ENCODE data around the gene KY. TPM values are rescaled to one million over a fixed set of nuclear protein-coding genes. Genes with fewer than 3 reads are reported as not detected.
"Not testable (repeated sequence)": the region's sequence is repeated elsewhere in the genome, so short reads cannot be mapped to it uniquely, and the experiment has no call there.

KY gene
- total RNA-seq, 2 donors from 2014 or later: 0.33 to 0.59 TPM

- peaks cover 0 to 4% of the 10 kb centered on the region in 2 donors for H3K4me1 ChIP-seq
- H3K36me3 ChIP-seq: no peaks in the 10 kb centered on the region
- H3K4me3 ChIP-seq: no peak overlapping the region
- no peaks in the 10 kb centered on the region for H3K9me3 ChIP-seq
- H3K27ac ChIP-seq: no peak overlapping the region
- TF ChIP-seq CTCF (IDR thresholded peaks at IDR 0.05): no peak
- H3K27me3 ChIP-seq: no peaks in the 10 kb centered on the region
- DNase-seq (ENCODE audit: low spot score): no peak
Measured at GRCh38 chr3:134600206-134600605, 50.6 kb downstream of the KY start.

- no peak for DNase-seq (ENCODE audit: low spot score)
- Histone ChIP-seq H3K9me3 (no peaks in the 10 kb centered on the region), H3K4me3 (no peak overlapping the region), H3K27me3 (no peaks in the 10 kb centered on the region), H3K4me1 (peaks cover 0 to 4% of the 10 kb centered on the region in 2 donors), H3K27ac (no peak overlapping the region), H3K36me3 (no peaks in the 10 kb centered on the region)
- no peak for TF ChIP-seq CTCF (IDR thresholded peaks at IDR 0.05)
Measured at GRCh38 chr3:134598763-134599545, 51.9 kb downstream of the KY start.

GRCh38 chr3:134597390-134597970, 53.3 kb downstream of the KY start:
- no peak for DNase-seq (ENCODE audit: low spot score)
- no peak overlapping the region for H3K4me3 ChIP-seq
- no peak for TF ChIP-seq CTCF (IDR thresholded peaks at IDR 0.05)
- no peaks in the 10 kb centered on the region for H3K27me3 ChIP-seq
- no peaks in the 10 kb centered on the region for H3K36me3 ChIP-seq
- H3K9me3 ChIP-seq: no peaks in the 10 kb centered on the region
- H3K27ac ChIP-seq: no peak overlapping the region
- H3K4me1 ChIP-seq: peaks cover 0 to 4% of the 10 kb centered on the region in 2 donors

GRCh38 chr3:134594986-134595385, 55.8 kb downstream of the KY start:
- not testable (repeated sequence) for H3K27ac ChIP-seq; H3K4me1 ChIP-seq; DNase-seq (ENCODE audit: low spot score); H3K36me3 ChIP-seq; H3K9me3 ChIP-seq; H3K27me3 ChIP-seq; H3K4me3 ChIP-seq

GRCh38 chr3:134594331-134594741, 56.5 kb downstream of the KY start:
- DNase-seq (ENCODE audit: low spot score): no peak
- Histone ChIP-seq H3K27ac (no peak overlapping the region), H3K27me3 (no peaks in the 10 kb centered on the region), H3K9me3 (no peaks in the 10 kb centered on the region), H3K36me3 (no peaks in the 10 kb centered on the region), H3K4me3 (no peak overlapping the region), H3K4me1 (no peaks in the 10 kb centered on the region)
- TF ChIP-seq CTCF (IDR thresholded peaks at IDR 0.05): no peak

GRCh38 chr3:134592806-134593205, 58.0 kb downstream of the KY start:
- Histone ChIP-seq H3K27me3 (no peaks in the 10 kb centered on the region), H3K4me3 (no peak overlapping the region), H3K36me3 (no peaks in the 10 kb centered on the region), H3K4me1 (no peaks in the 10 kb centered on the region), H3K27ac (no peak overlapping the region), H3K9me3 (no peaks in the 10 kb centered on the region)
- no peak for DNase-seq (ENCODE audit: low spot score)
- TF ChIP-seq CTCF (IDR thresholded peaks at IDR 0.05): no peak

Measured in right atrium auricular region (tissue), 2 donors.